Central memory CD8-positive, alpha-beta T cell (primary cell): Measurements from ENCODE around the gene LMO2.

ENCODE experiments used
- ATAC-seq: fragments of 150-1000 bp; cut with Tn5 transposase; replicated peaks from 2 replicates; pipeline ENCODE4 v1.10.0; 2022; ENCODE audit warnings: mild to moderate bottlenecking, moderate FRiP score, moderate number of reproducible peaks; ENCODE audit not compliant: poor library complexity, severe bottlenecking; ENCODE audit errors: extremely low read depth
- DNase-seq, 2 donors: peaks; one replicate each; pipeline ENCODE4 v3.0.0; 2021; ENCODE audit warnings: low spot score in 2 of 2
- H3K27ac Mint-ChIP-seq: one replicate; pipeline ENCODE4 v1.8.0; 2022; ENCODE audit warnings: low read depth, mild to moderate bottlenecking, moderate library complexity, mixed read lengths
- H3K27me3 Mint-ChIP-seq: one replicate; pipeline ENCODE4 v1.8.0; 2022; ENCODE audit warnings: mixed read lengths
- H3K36me3 Mint-ChIP-seq: one replicate; pipeline ENCODE4 v1.8.0; 2022; ENCODE audit warnings: mild to moderate bottlenecking, moderate library complexity, mixed read lengths; ENCODE audit not compliant: insufficient read depth
- H3K4me1 Mint-ChIP-seq: one replicate; pipeline ENCODE4 v1.8.0; 2022; ENCODE audit warnings: mixed read lengths
- H3K4me3 Mint-ChIP-seq: one replicate; pipeline ENCODE4 v1.8.0; 2022; ENCODE audit warnings: mild to moderate bottlenecking, moderate library complexity, mixed read lengths
- H3K9me3 Mint-ChIP-seq: one replicate; pipeline ENCODE4 v1.8.0; 2022; ENCODE audit warnings: mixed read lengths

Gene LMO2

DNA sequence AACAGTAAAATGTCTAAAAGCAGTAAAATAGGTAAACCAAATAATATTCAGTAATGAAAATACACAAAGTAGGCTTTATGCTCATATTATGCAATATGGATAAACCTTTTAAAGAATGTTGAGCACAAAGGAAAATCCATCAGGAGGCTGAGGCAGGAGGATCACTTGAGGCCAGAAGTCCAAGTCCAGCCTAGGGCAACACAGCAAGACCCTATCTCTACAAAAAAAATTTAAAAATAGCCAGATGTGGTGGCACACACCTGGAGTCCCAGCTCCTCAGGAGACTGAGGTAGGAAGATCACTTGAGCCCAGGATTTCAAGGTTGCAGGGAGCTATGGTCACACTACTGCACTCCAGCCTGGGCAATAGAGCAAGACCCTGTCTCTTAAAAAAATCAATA is 17.7 kb upstream of the LMO2 start:
- Mint-ChIP-seq H3K27ac (no peak overlapping the region), H3K36me3 (peaks cover 2% of the 10 kb centered on the region), H3K9me3 (peaks cover 5% of the 10 kb centered on the region), H3K27me3 (peaks cover 64% of the 10 kb centered on the region), H3K4me1 (peaks cover 8% of the 10 kb centered on the region), H3K4me3 (no peak overlapping the region)
- DNase-seq (no peak), ATAC-seq (no peak)

DNA sequence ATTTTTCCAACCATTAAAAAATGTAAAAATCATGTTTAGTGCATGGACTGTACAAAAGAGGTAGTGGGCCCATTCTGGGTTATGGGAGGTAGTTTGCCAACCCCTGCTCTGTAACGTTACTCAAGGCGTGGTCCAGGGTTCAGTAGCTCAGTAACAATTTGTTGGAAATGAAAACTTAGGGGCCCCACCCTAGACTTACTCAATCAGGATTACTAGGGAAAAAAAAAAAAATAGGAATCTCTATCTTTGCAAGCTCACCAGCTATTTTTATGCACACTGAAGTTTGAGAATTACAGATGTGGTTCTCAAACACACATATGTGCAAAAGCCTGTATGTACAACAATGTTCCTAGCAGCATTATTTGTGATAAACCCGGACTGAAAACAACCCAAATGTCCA is 17.3 kb upstream of the LMO2 start:
- H3K27me3 Mint-ChIP-seq: peaks cover 68% of the 10 kb centered on the region

DNA sequence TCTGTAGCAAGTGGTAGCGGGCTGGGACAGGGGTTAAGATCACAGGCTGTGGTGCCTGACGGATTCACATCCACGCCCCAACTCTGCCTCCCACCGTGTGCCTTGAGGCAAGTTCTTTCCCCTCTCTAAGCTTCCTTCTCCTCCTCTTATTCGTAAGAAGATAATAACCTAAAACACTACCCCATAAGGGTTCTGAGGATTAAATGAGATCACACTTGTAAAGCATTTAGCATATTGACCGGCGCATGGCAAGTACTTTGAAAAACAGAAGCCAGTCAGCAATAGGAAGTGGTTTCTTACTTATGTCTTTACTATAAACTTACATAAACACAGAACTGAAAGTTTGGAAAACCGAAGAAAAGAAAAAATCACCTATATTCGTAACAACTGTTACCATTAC is 15.5 kb upstream of the LMO2 start:
- H3K36me3 Mint-ChIP-seq: no peaks in the 10 kb centered on the region

More for the DNA sequence above, 17.3 kb upstream of the LMO2 start:
- no peak for ATAC-seq
- no peaks in the 10 kb centered on the region for H3K36me3 Mint-ChIP-seq
- DNase-seq: no peak
- peaks cover 5% of the 10 kb centered on the region for H3K9me3 Mint-ChIP-seq
- H3K4me3 Mint-ChIP-seq: no peak overlapping the region
- H3K27ac Mint-ChIP-seq: no peak overlapping the region
- H3K4me1 Mint-ChIP-seq: peaks cover 8% of the 10 kb centered on the region

DNA sequence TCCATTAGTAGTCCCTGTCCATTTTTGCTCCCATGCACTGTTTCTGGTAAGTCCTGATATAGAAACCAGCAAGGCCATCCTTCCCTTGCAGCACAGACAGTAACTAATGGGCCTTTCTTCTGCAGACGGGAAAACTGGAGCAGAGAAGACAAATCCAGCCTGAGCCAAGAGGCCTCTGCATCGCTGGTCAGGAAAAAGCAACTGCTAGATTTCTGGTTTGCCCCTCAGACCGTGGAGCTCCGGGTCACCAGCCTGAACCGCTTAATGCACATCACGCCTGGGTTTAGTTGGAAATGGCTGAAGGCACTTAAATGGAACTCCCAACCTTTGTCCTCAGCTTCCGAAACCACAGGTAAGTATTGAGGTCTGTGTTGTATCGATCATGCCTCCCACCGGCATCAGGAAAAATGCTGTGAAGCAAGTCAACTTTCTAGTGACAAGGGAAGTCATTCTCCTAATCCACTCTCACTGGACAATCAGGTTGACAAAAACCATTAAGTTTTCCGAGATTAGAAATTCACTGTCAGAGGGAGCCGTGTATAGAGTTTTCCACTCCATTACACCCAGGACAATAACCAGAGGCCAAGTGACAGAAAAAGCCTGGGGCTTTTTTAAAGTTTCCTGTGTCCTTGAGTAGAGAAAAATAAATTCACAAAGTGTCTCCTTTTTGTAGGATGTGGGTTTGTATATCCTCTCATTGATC is 14.8 kb upstream of the LMO2 start:
- no peak overlapping the region for H3K4me3 Mint-ChIP-seq

More for the DNA sequence above, 15.5 kb upstream of the LMO2 start:
- no peak overlapping the region for H3K27ac Mint-ChIP-seq
- H3K27me3 Mint-ChIP-seq: peaks cover 70% of the 10 kb centered on the region
- no peak for DNase-seq
- ATAC-seq: no peak
- peaks cover 8% of the 10 kb centered on the region for H3K4me1 Mint-ChIP-seq
- H3K4me3 Mint-ChIP-seq: no peak overlapping the region
- H3K9me3 Mint-ChIP-seq: no peaks in the 10 kb centered on the region

DNA sequence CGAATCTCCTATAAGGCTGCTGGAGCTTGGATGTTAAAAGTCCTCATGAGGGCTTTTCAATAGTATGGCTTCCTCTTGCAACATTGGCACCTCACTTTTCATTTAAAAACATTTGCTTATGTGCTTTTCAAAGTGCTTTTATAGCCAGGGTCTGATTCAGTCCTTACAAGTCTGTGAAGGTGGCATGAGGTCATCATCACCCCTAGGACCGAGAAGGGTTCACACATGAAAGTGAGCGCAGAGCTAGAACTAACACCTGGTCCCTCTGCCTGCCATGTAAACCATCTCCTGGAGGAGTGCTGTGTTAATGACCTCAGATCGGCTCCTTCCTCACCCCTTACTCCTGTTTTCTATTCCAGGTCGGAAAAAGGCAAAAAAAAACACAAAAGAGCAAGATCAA is 12.2 kb upstream of the LMO2 start:
- Mint-ChIP-seq H3K27ac (no peak overlapping the region), H3K27me3 (peaks cover 64% of the 10 kb centered on the region)

More for the DNA sequence above, 14.8 kb upstream of the LMO2 start:
- H3K9me3 Mint-ChIP-seq: no peaks in the 10 kb centered on the region
- peaks cover 70% of the 10 kb centered on the region for H3K27me3 Mint-ChIP-seq
- H3K36me3 Mint-ChIP-seq: no peaks in the 10 kb centered on the region
- H3K4me1 Mint-ChIP-seq: peaks cover 8% of the 10 kb centered on the region
- DNase-seq (no peak), ATAC-seq (no peak)
- no peak overlapping the region for H3K27ac Mint-ChIP-seq

DNA sequence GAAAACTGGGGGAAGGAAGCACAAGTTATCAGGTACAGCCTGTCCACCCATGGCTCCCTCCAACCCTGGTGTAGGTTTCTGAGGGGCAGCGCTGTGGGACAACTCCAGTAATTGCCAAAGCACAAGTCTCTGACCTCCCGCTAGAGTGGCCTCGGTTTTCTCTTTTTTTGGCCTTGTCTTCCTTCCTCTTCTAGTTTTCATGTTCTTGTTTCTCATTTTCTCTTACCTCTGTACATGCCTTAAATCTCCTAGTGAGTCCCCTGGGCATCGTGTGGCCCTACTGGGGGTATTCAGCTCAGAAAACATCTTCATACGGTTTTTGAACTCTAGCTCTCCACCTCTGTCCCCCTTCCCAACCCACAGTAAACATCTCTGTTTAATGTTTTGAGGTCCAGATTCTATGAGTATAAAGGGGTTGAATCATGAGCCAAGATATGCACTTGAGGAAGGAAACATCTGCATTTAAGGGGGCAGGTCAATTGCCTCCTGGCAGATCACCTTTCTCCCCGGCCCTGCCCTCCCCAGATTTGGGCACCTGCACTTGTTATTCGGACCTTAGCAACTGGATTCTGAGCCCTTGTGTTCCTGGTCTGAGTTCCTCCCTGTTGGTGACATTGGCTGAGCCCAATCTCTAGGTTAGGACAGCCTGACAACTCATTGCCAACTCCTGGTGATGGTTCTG is 8.4 kb upstream of the LMO2 start:
- no peak overlapping the region for H3K27ac Mint-ChIP-seq
- DNase-seq (no peak), ATAC-seq (no peak)
- peaks cover 5% of the 10 kb centered on the region for H3K4me1 Mint-ChIP-seq
- peaks cover 59% of the 10 kb centered on the region for H3K27me3 Mint-ChIP-seq
- no peak overlapping the region for H3K4me3 Mint-ChIP-seq
- no peaks in the 10 kb centered on the region for H3K36me3 Mint-ChIP-seq
- no peaks in the 10 kb centered on the region for H3K9me3 Mint-ChIP-seq

More for the DNA sequence above, 12.2 kb upstream of the LMO2 start:
- Mint-ChIP-seq H3K4me1 (peaks cover 8% of the 10 kb centered on the region), H3K36me3 (no peaks in the 10 kb centered on the region), H3K4me3 (no peak overlapping the region), H3K9me3 (no peaks in the 10 kb centered on the region)
- DNase-seq (no peak), ATAC-seq (no peak)

DNA sequence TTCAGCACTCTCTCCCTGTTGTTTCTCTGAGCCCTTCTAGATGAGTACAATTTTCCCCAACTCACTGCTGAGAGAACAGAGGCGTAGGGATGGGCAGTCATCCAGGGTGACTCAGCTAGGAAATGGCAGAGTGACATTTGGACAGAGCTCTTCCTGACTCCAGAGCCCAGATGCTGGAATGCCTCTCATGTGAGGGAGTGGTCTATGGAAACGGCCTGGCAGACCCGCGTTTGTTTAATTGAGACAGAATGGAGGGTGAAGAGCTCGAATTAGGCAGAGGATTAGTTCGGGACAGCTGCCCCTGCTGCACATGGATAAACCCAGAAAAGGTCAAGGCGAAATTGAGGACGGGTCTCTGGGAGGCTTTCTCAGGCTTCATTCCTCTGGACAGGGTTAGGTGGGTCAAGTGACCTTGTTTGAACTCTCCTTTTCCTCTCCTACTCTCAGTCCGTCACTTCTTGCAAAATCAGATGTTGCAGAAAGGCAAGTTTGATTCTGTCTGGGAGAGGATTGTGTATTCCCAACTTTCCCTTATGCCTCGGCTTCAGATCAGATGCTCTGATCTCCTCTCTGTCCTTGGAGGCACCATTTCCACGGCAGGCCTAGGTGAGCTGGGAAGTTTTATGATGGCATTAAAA is 7.6 kb upstream of the LMO2 start:
- peaks cover 5% of the 10 kb centered on the region for H3K4me1 Mint-ChIP-seq
- ATAC-seq (no peak), DNase-seq (no peak)
- no peaks in the 10 kb centered on the region for H3K36me3 Mint-ChIP-seq
- H3K27ac Mint-ChIP-seq: no peak overlapping the region
- no peaks in the 10 kb centered on the region for H3K9me3 Mint-ChIP-seq
- H3K27me3 Mint-ChIP-seq: peaks cover 53% of the 10 kb centered on the region
- no peak overlapping the region for H3K4me3 Mint-ChIP-seq

DNA sequence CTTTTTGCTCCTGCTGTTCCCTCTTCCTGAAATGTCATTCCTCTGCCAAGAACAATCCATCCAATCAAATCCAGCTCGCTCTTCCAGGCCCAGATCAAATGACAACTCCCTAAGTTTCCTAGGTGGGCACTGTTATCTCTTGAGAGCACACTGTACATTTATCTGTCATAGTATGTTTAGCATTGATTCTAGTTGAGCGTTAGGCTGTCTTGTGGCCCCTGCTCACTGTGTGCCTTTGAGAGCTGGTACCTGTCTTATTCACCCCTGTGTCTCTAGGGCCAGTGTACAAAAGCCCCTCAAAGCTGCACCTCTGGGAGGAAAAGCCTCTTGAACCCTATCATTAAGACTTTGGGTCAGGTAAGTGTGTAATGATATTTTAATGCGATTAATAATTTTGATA is 7.1 kb upstream of the LMO2 start:
- Mint-ChIP-seq H3K9me3 (no peaks in the 10 kb centered on the region), H3K27ac (no peak overlapping the region), H3K4me1 (peaks cover 11% of the 10 kb centered on the region), H3K27me3 (peaks cover 47% of the 10 kb centered on the region), H3K36me3 (peaks cover 2% of the 10 kb centered on the region), H3K4me3 (no peak overlapping the region)
- DNase-seq (no peak), ATAC-seq (no peak)

DNA sequence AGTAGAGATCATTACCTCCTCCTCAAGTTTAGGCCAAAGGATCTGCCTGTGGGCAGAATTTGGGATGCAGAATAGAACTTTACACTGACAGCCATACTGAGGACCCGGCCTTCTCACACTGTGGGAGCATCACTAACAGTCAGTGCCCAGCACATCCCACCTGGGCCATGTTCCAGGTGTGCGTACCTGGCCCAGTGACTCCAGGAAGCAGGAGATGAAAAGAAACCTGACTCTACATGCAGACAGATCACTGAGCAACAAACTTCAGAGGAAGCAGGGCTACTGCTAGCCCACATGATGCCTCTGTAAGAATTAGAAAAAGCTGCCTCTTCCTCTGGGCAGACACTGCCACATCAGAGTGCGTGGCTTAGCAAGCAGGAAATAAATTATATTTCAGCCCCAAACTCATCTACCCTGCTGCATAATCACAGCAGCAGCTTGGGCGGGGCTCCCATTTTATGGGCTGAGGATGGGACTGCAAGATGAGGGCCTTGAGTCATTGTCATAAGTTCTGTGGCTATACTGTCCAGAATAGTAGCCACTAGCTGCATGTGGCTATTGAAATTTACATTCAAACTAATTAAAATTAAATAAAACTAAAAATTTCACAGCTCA is 6.0 kb upstream of the LMO2 start:
- ATAC-seq: no peak
- no peak overlapping the region for H3K4me3 Mint-ChIP-seq
- peaks cover 22% of the 10 kb centered on the region for H3K4me1 Mint-ChIP-seq
- peaks cover 41% of the 10 kb centered on the region for H3K27me3 Mint-ChIP-seq
- no peaks in the 10 kb centered on the region for H3K9me3 Mint-ChIP-seq
- H3K27ac Mint-ChIP-seq: no peak overlapping the region
- no peak for DNase-seq
- peaks cover 6% of the 10 kb centered on the region for H3K36me3 Mint-ChIP-seq

DNA sequence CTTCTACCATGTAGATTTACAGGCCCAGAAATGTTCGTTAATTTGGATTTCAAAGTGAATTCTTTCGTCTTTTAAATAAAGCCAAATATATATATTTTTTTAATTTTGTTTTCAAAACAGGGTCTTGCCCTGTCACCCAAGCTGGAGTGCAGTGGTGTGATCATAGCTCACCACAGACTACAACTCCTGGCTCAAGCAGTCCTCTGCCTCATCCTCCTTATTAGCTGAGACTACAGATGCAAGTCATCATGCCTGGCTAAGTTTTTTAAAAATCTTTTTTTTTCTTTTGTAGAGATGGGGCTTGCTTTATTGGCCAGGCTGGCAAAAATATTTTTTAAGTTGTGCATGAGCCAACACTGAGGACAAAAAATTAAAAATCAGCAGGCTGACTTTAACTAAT is 5.0 kb upstream of the LMO2 start:
- no peaks in the 10 kb centered on the region for H3K9me3 Mint-ChIP-seq
- H3K36me3 Mint-ChIP-seq: peaks cover 7% of the 10 kb centered on the region
- ATAC-seq: no peak
- no peak overlapping the region for H3K4me3 Mint-ChIP-seq
- H3K27ac Mint-ChIP-seq: no peak overlapping the region
- DNase-seq: no peak
- peaks cover 24% of the 10 kb centered on the region for H3K4me1 Mint-ChIP-seq
- H3K27me3 Mint-ChIP-seq: peaks cover 41% of the 10 kb centered on the region

DNA sequence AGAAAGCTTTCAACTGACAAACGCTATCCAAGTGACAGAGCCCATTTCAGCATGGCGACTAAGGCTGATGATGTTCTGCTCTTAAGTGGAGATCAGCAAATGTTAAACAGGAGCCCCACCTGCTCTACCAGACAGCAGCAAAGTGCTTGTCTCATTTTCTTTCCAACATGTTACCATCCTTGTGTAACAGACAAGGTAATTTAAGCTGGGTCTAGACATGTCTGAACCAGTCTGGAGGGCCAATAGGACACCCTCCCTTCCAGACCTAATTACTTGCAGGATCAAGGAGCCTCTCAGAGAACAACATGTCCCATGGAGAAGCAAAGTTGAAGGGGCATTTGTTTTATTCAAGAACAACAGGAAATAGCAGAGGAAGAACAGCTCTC is 3.9 kb upstream of the LMO2 start:
- Mint-ChIP-seq H3K4me1 (peaks cover 24% of the 10 kb centered on the region), H3K4me3 (no peak overlapping the region), H3K36me3 (peaks cover 7% of the 10 kb centered on the region), H3K27ac (no peak overlapping the region), H3K9me3 (no peaks in the 10 kb centered on the region), H3K27me3 (peaks cover 44% of the 10 kb centered on the region)
- no peak for ATAC-seq
- no peak for DNase-seq

DNA sequence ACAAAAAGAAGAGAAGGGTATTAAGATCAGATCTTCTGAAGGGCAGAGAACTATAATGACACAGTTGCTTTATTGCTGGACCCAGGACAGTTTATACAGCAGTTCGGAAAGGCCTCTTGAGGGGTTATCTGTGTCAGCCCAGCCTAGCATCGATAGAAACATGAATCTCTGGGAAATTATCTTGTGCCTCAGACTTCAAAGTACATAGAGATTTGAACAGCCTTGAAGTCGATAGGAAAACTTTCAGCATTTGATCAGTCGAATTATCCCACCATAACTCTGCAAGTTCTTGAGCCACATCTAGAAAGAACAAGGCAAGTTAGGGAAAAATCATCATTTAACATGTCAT is 2.5 kb upstream of the LMO2 start:
- Mint-ChIP-seq H3K9me3 (no peaks in the 10 kb centered on the region), H3K4me3 (peak overlapping the region; percentile 71), H3K27ac (peak overlapping the region; percentile 23), H3K4me1 (peaks cover 24% of the 10 kb centered on the region), H3K27me3 (peaks cover 38% of the 10 kb centered on the region), H3K36me3 (peaks cover 7% of the 10 kb centered on the region)
- ATAC-seq (no peak), DNase-seq (no peak)
